ENCODE measurements around the gene CYP2R1. TPM values are rescaled to one million over a fixed set of nuclear protein-coding genes. Genes with fewer than 3 reads are reported as not detected.

The CYP2R1 gene
- total and polyA plus RNA-seq, 2 of the 13 experiments (the other 11 are each of a cell fraction or from before 2014, with no cell fraction given), result 0.59 to 0.60 TPM

DNA sequence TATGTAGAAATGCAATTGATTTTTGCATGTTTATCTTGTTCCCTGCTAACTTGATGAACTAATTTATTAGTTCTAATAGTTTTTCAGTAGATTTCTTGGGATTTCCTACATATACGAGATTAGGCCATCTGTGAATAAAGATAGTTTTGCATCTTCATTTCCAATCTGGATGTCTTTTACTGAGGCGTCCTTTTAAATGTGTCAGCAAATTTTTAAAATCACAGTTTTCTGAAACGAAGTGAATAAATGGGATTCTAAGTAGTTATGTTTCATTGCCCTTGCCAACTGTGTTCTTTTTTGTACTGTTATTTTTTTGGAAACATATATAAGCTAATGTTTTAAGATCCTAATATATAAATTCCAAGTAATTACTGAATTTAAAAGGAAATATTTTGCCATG is 50.0 kb downstream of the CYP2R1 start:
- Histone ChIP-seq H3K4me1 (ENCODE audit: insufficient read depth, low read length) (no peaks in the 10 kb centered on the region), H3K9ac (ENCODE audit: insufficient read depth, low read depth, low read length) (no peak overlapping the region), H4K20me1 (ENCODE audit: insufficient read depth, low read length) (no peaks in the 10 kb centered on the region), H2AFZ (ENCODE audit: low read length) (no peak overlapping the region), H3K79me2 (ENCODE audit: insufficient read depth, low read length) (no peaks in the 10 kb centered on the region), H3K9me3 (ENCODE audit: low read length) (no peaks in the 10 kb centered on the region), H3K27me3 (ENCODE audit: control insufficient read depth in 1 of 2, insufficient read depth in 2 of 2, low read length in 2 of 2) (no peaks in the 10 kb centered on the region; a peak in 1 of 5 replicates), H3K4me2 (ENCODE audit: low read depth, low read length) (no peak overlapping the region), H3K36me3 (replicated peaks in 1 of 2; ENCODE audit: control insufficient read depth in 1 of 2, insufficient read depth in 2 of 2, low read length in 2 of 2) (peaks cover 1 to 6% of the 10 kb centered on the region in 2 experiments; a peak in 2 of 5 replicates), H3K27ac (ENCODE audit: extremely low read length, insufficient read depth, low read length) (no peak overlapping the region), H3K4me3 (replicated peaks in 1 of 3; ENCODE audit: insufficient read depth in 1 of 3, low read depth in 2 of 3, low read length in 3 of 3) (no peak overlapping the region)
- TF ChIP-seq HDAC6 (IDR thresholded peaks at IDR 0.05; ENCODE audit: low read depth, low read length) (no peak), MAFF (IDR thresholded peaks at IDR 0.05; ENCODE audit: low read depth, low read length) (peak; percentile 69; the same call in 1 of the 2 replicates), MAFK (conservative IDR thresholded peaks at IDR 0.05 in 1 of 2, IDR thresholded peaks at IDR 0.05 in 1 of 2; ENCODE audit: low read length in 2 of 2) (peak; percentile 68 to 86)
- FAIRE-seq (no peak), DNase-seq (ENCODE audit: low spot score) (no peak), ATAC-seq (no peak)
- intact Hi-C loops (cut with micrococcal nuclease; ENCODE audit: unreplicated experiment), result no loop called here
- ChIA-PET POLR2A (no interaction called here), CTCF (ENCODE audit: low intra/inter-chr PET ratio, low total read pairs) (no interaction called here)
- 97% methylated on average over 3 of the region's 3 CpGs for WGBS (ENCODE audit: low lambda C conversion rate)
- in situ Hi-C loops (cut with HindIII; ENCODE audit: extremely low pct_ligation_motif_present, low pct_unique_long_range_greater_than_20kb), result no loop called here
- BruUV-seq (replicated peaks), result no TSS peak

DNA sequence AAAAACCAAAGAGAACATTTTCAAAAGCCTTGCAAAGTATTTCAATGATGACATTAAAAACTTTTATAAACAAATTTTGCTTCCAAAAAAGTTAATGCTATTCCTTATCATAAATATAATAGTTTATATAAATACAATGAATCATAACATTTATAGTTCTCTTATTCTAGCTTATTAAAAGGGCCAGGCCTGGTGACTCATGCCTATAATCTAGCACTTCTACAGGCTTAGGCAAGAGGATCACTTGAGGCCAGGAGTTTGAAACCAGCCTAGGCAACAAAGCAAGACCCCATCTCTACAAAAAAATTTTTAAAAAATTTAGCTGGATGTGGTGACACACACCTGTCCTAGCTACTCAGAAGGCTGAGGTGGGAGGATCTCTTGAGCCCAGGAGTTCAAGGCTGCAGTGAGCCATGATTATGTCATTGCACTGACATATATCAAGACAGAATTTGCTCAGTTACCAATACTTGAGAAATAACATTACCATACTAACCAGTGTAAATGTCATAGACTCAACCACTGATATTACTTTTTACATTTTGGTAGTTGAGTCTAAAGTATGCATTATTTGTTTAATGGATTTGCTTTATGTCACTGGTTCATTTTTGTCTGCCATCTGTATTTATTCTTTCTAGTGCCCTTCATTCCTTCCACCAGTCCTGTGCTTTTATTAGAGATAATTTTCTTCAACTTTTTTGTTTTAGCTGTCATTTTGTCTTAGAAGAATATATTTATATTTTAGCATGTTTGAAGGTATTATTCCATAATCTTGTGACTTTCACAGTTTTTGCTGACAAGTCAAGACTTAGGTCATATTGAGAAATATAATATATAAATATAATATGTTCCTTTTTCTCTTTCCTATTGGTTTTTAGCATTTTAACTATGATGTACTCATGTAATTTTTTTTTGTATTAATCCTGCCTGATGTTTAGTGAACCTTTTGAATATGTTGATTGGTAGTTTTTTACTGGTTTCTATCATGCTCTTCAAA is 56.2 kb downstream of the CYP2R1 start:
- H3K4me2 ChIP-seq (ENCODE audit: low read depth, low read length), result no peak overlapping the region
- no peak for DNase-seq (ENCODE audit: low spot score)
- H3K36me3 ChIP-seq (replicated peaks in 1 of 2; ENCODE audit: control insufficient read depth in 1 of 2, insufficient read depth in 2 of 2, low read length in 2 of 2), result peaks cover 3 to 10% of the 10 kb centered on the region in 2 experiments; a peak in 3 of 5 replicates
- FAIRE-seq, result no peak
- CTCF ChIA-PET (ENCODE audit: low intra/inter-chr PET ratio, low total read pairs), result no interaction called here
- H3K27ac ChIP-seq (ENCODE audit: extremely low read length, insufficient read depth, low read length), result no peak overlapping the region
- H3K9ac ChIP-seq (ENCODE audit: insufficient read depth, low read depth, low read length), result no peak overlapping the region
- BruUV-seq (replicated peaks), result no TSS peak
- no peak overlapping the region for H2AFZ ChIP-seq (ENCODE audit: low read length)
- no peaks in the 10 kb centered on the region for H4K20me1 ChIP-seq (ENCODE audit: insufficient read depth, low read length)
- H3K4me3 ChIP-seq (replicated peaks in 1 of 3; ENCODE audit: insufficient read depth in 1 of 3, low read depth in 2 of 3, low read length in 3 of 3), result no peak overlapping the region
- no peaks in the 10 kb centered on the region for H3K4me1 ChIP-seq (ENCODE audit: insufficient read depth, low read length)
- TF ChIP-seq MAFK (conservative IDR thresholded peaks at IDR 0.05 in 1 of 2, IDR thresholded peaks at IDR 0.05 in 1 of 2; ENCODE audit: low read length in 2 of 2) (peak in 1 of 2 experiments; percentile 59; a peak in 2 of 4 replicates), SP1 (IDR thresholded peaks at IDR 0.05) (no peak), SP1 (CRISPR knock-in tag; IDR thresholded peaks at IDR 0.05) (no peak), EEA1 (CRISPR knock-in tag; IDR thresholded peaks at IDR 0.05; ENCODE audit: borderline replicate concordance) (no peak), ZNF136 (CRISPR knock-in tag; IDR thresholded peaks at IDR 0.05; ENCODE audit: low read depth) (no peak)
- TF ChIP-seq, protein P1, sequence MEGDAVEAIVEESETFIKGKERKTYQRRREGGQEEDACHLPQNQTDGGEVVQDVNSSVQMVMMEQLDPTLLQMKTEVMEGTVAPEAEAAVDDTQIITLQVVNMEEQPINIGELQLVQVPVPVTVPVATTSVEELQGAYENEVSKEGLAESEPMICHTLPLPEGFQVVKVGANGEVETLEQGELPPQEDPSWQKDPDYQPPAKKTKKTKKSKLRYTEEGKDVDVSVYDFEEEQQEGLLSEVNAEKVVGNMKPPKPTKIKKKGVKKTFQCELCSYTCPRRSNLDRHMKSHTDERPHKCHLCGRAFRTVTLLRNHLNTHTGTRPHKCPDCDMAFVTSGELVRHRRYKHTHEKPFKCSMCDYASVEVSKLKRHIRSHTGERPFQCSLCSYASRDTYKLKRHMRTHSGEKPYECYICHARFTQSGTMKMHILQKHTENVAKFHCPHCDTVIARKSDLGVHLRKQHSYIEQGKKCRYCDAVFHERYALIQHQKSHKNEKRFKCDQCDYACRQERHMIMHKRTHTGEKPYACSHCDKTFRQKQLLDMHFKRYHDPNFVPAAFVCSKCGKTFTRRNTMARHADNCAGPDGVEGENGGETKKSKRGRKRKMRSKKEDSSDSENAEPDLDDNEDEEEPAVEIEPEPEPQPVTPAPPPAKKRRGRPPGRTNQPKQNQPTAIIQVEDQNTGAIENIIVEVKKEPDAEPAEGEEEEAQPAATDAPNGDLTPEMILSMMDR (CRISPR knock-in tag; IDR thresholded peaks at IDR 0.05), result no peak
- TF ChIP-seq, protein P2, sequence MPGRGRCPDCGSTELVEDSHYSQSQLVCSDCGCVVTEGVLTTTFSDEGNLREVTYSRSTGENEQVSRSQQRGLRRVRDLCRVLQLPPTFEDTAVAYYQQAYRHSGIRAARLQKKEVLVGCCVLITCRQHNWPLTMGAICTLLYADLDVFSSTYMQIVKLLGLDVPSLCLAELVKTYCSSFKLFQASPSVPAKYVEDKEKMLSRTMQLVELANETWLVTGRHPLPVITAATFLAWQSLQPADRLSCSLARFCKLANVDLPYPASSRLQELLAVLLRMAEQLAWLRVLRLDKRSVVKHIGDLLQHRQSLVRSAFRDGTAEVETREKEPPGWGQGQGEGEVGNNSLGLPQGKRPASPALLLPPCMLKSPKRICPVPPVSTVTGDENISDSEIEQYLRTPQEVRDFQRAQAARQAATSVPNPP (CRISPR knock-in tag; IDR thresholded peaks at IDR 0.05), result no peak
- no peaks in the 10 kb centered on the region for H3K27me3 ChIP-seq (ENCODE audit: control insufficient read depth in 1 of 2, insufficient read depth in 2 of 2, low read length in 2 of 2)
- no peak for ATAC-seq
- H3K79me2 ChIP-seq (ENCODE audit: insufficient read depth, low read length), result no peaks in the 10 kb centered on the region
- POLR2A ChIA-PET, result no interaction called here
- in situ Hi-C loops (cut with HindIII; ENCODE audit: extremely low pct_ligation_motif_present, low pct_unique_long_range_greater_than_20kb) (no loop called here), intact Hi-C loops (cut with micrococcal nuclease; ENCODE audit: unreplicated experiment) (no loop called here)
- H3K9me3 ChIP-seq (ENCODE audit: low read length), result no peaks in the 10 kb centered on the region

Measured in HepG2 (cell line).